ENCODE results near the gene C1orf210.

C1orf210 gene

GRCh38 chr1:43277116-43277876 is 8.1 kb downstream of the C1orf210 start:
- DNase-seq (ENCODE audit: low read depth, low spot score): no peak
- ChIA-PET POLR2A (interaction anchor here (0.5 kb wide), 1 partner anchor 18 kb away, joined by 3 read pairs; no protein-coding TSS in a partner anchor), CTCF (no interaction called here)
- H3K4me3 ChIP-seq (ENCODE audit: low read depth, low read length): no peak overlapping the region
- no peak for TF ChIP-seq CTCF (IDR thresholded peaks at IDR 0.05; ENCODE audit: insufficient read depth, low read length, missing control alignments)

- ChIA-PET POLR2A (no interaction called here), CTCF (no interaction called here)
- no peak for DNase-seq (ENCODE audit: low read depth, low spot score)
- no peak overlapping the region for H3K4me3 ChIP-seq (ENCODE audit: low read depth, low read length)
- no peak for TF ChIP-seq CTCF (IDR thresholded peaks at IDR 0.05; ENCODE audit: insufficient read depth, low read length, missing control alignments)
Observed at GRCh38 chr1:43276673-43277072, 8.7 kb downstream of the C1orf210 start.

- POLR2A ChIA-PET: no interaction called here
- TF ChIP-seq CTCF (IDR thresholded peaks at IDR 0.05; ENCODE audit: insufficient read depth, low read length, missing control alignments): no peak
- CTCF ChIA-PET: interaction anchor here (1.2 kb wide), 1 partner anchor 8 kb away, joined by 3 read pairs; no protein-coding TSS in a partner anchor
- no peak overlapping the region for H3K4me3 ChIP-seq (ENCODE audit: low read depth, low read length)
- no peak for DNase-seq (ENCODE audit: low read depth, low spot score)
Observed at GRCh38 chr1:43275826-43276620, 9.4 kb downstream of the C1orf210 start.

GRCh38 chr1:43274804-43275180 is 10.6 kb downstream of the C1orf210 start:
- ChIA-PET POLR2A (no interaction called here), CTCF (interaction anchor here (1.2 kb wide), 1 partner anchor 10 kb away, joined by 3 read pairs; no protein-coding TSS in a partner anchor)
- no peak overlapping the region for H3K4me3 ChIP-seq (ENCODE audit: low read depth, low read length)
- no peak for DNase-seq (ENCODE audit: low read depth, low spot score)
- TF ChIP-seq CTCF (IDR thresholded peaks at IDR 0.05; ENCODE audit: insufficient read depth, low read length, missing control alignments): no peak

- no peak overlapping the region for H3K4me3 ChIP-seq (ENCODE audit: low read depth, low read length)
- ChIA-PET POLR2A (no interaction called here), CTCF (no interaction called here)
- no peak for DNase-seq (ENCODE audit: low read depth, low spot score)
- no peak for TF ChIP-seq CTCF (IDR thresholded peaks at IDR 0.05; ENCODE audit: insufficient read depth, low read length, missing control alignments)
Observed at GRCh38 chr1:43274125-43274803, 11.1 kb downstream of the C1orf210 start.

- DNase-seq (ENCODE audit: low read depth, low spot score): no peak
- no peak for TF ChIP-seq CTCF (IDR thresholded peaks at IDR 0.05; ENCODE audit: insufficient read depth, low read length, missing control alignments)
- ChIA-PET POLR2A (no interaction called here), CTCF (no interaction called here)
- H3K4me3 ChIP-seq (ENCODE audit: low read depth, low read length): no peak overlapping the region
Observed at GRCh38 chr1:43273708-43274107, 11.7 kb downstream of the C1orf210 start.
